ENCODE measurements around the gene VGLL3. TPM values are rescaled to one million over a fixed set of nuclear protein-coding genes. Genes with fewer than 3 reads are reported as not detected.

Gene VGLL3
- total and polyA plus RNA-seq, 2 of the 4 experiments (the other 2 are of a cell fraction): 46.2 to 97.3 TPM

- no peaks in the 10 kb centered on the region for H3K9me3 ChIP-seq (ENCODE audit: control insufficient read depth, insufficient read depth, low read length)
- no peak for TF ChIP-seq RFX5 (IDR thresholded peaks at IDR 0.05; ENCODE audit: low read depth, low read length)
- TF ChIP-seq CHD1 (IDR thresholded peaks at IDR 0.05; ENCODE audit: low read depth, low read length): no peak
- no peak for TF ChIP-seq RCOR1 (IDR thresholded peaks at IDR 0.05; ENCODE audit: insufficient replicate concordance, low read length)
- no peak for TF ChIP-seq ELK1 (IDR thresholded peaks at IDR 0.05; ENCODE audit: borderline replicate concordance, low read depth, low read length)
- TF ChIP-seq MAFK (IDR thresholded peaks at IDR 0.05; ENCODE audit: low read depth, low read length): no peak
- no peak for TF ChIP-seq SMC3 (IDR thresholded peaks at IDR 0.05; ENCODE audit: low read depth, low read length)
- TF ChIP-seq MAZ (IDR thresholded peaks at IDR 0.05; ENCODE audit: borderline replicate concordance, low read depth, low read length): no peak
- TF ChIP-seq MXI1 (IDR thresholded peaks at IDR 0.05; ENCODE audit: borderline replicate concordance, low read depth, low read length): no peak
- TF ChIP-seq USF2 (IDR thresholded peaks at IDR 0.05; ENCODE audit: low read depth, low read length): no peak
- TF ChIP-seq CEBPB (IDR thresholded peaks at IDR 0.05; ENCODE audit: low read depth, low read length): no peak
- TF ChIP-seq, protein P1, sequence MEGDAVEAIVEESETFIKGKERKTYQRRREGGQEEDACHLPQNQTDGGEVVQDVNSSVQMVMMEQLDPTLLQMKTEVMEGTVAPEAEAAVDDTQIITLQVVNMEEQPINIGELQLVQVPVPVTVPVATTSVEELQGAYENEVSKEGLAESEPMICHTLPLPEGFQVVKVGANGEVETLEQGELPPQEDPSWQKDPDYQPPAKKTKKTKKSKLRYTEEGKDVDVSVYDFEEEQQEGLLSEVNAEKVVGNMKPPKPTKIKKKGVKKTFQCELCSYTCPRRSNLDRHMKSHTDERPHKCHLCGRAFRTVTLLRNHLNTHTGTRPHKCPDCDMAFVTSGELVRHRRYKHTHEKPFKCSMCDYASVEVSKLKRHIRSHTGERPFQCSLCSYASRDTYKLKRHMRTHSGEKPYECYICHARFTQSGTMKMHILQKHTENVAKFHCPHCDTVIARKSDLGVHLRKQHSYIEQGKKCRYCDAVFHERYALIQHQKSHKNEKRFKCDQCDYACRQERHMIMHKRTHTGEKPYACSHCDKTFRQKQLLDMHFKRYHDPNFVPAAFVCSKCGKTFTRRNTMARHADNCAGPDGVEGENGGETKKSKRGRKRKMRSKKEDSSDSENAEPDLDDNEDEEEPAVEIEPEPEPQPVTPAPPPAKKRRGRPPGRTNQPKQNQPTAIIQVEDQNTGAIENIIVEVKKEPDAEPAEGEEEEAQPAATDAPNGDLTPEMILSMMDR (conservative IDR thresholded peaks at IDR 0.05; ENCODE audit: low read depth, low read length): no peak
- no peak for TF ChIP-seq RAD21 (IDR thresholded peaks at IDR 0.05; ENCODE audit: low read length)
- TF ChIP-seq NFE2L2 (IDR thresholded peaks at IDR 0.05; ENCODE audit: low read depth, low read length): no peak
- no peak for TF ChIP-seq BHLHE40 (IDR thresholded peaks at IDR 0.05; ENCODE audit: low read depth, low read length)
- TF ChIP-seq FOS (IDR thresholded peaks at IDR 0.05; ENCODE audit: low read depth, low read length): no peak
- TF ChIP-seq POLR2A (IDR thresholded peaks at IDR 0.05; ENCODE audit: low read depth, low read length): no peak
- dilution Hi-C loops (cut with HindIII; ENCODE audit: low sequenced_read_pairs, unreplicated experiment) (no loop called here), intact Hi-C loops (cut with micrococcal nuclease) (loop anchor here (5.0 kb wide), 1 partner anchor 77 kb away; no protein-coding TSS in a partner anchor), in situ Hi-C loops (cut with MboI; ENCODE audit: low sequenced_read_pairs) (no loop called here)
- ATAC-seq (ENCODE audit: low read depth) (no peak), DNase-seq (no peak)
- H3K27ac ChIP-seq (ENCODE audit: insufficient read depth, low read length): no peak overlapping the region
- no peak overlapping the region for H3K4me3 ChIP-seq (ENCODE audit: insufficient read depth, low read depth, low read length)
- H4K20me1 ChIP-seq (ENCODE audit: insufficient read depth, low read length): no peaks in the 10 kb centered on the region
- no peak overlapping the region for H3K4ac ChIP-seq (ENCODE audit: low read depth, low read length)
- no peak overlapping the region for H2BK120ac ChIP-seq (ENCODE audit: low read depth, low read length)
- H2AK5ac ChIP-seq (ENCODE audit: low read depth, low read length): no peak overlapping the region
- ChIA-PET POLR2A (ENCODE audit: unreplicated experiment) (interaction anchor here (0.6 kb wide), 1 partner anchor 8 kb away, joined by 4 read pairs; no protein-coding TSS in a partner anchor), CTCF (no interaction called here)
- no peak overlapping the region for H2AFZ ChIP-seq (replicated peaks; ENCODE audit: low read length, poor library complexity)
- H3K18ac ChIP-seq (ENCODE audit: low read depth, low read length): no peak overlapping the region
- H3K9ac ChIP-seq (ENCODE audit: low read depth, low read length): no peak overlapping the region
- WGBS, 2 experiments (ENCODE audit: extremely low coverage in 2 of 2, insufficient read length in 1 of 2): no CpG with 5 or more reads among the region's 2 CpGs
- no peaks in the 10 kb centered on the region for H3K27me3 ChIP-seq (ENCODE audit: control insufficient read depth, insufficient read depth, low read length)
- no peaks in the 10 kb centered on the region for H3K79me1 ChIP-seq (ENCODE audit: low read depth in 1 of 2, low read length in 2 of 2)
- no peak overlapping the region for H2BK20ac ChIP-seq (ENCODE audit: low read depth, low read length)
- H3K56ac ChIP-seq (ENCODE audit: extremely low read depth, insufficient read depth, low read length): no peak overlapping the region
- H3K36me3 ChIP-seq (ENCODE audit: control insufficient read depth, insufficient read depth, low read length): no peaks in the 10 kb centered on the region
- H4K91ac ChIP-seq (ENCODE audit: insufficient read depth, low read depth, low read length): no peak overlapping the region
- H2BK15ac ChIP-seq (ENCODE audit: low read depth, low read length): no peak overlapping the region
- H3K14ac ChIP-seq (replicated peaks; ENCODE audit: low read depth, low read length): no peak overlapping the region
- H3K23ac ChIP-seq (ENCODE audit: low read depth, low read length): no peak overlapping the region
- no peaks in the 10 kb centered on the region for H3K4me1 ChIP-seq (ENCODE audit: control insufficient read depth, insufficient read depth, low read length)
- H3K4me2 ChIP-seq (ENCODE audit: low read depth, low read length): no peak overlapping the region
- no peak overlapping the region for H2AK9ac ChIP-seq (replicated peaks; ENCODE audit: low read depth, low read length, poor library complexity)
- no peaks in the 10 kb centered on the region for H3K9me1 ChIP-seq (ENCODE audit: insufficient read depth, low read length)
- H4K5ac ChIP-seq (ENCODE audit: low read depth, low read length): no peak overlapping the region
- no TSS peak for BruUV-seq (replicated peaks)
- H4K8ac ChIP-seq (ENCODE audit: low read depth in 2 of 2, low read length in 2 of 2): no peak overlapping the region
- no peak overlapping the region for H2BK5ac ChIP-seq (ENCODE audit: low read depth, low read length, poor library complexity, severe bottlenecking)
Measured at GRCh38 chr3:87004883-87005282, 13.9 kb upstream of the VGLL3 start.
